Fibroblast of the conjunctiva (primary cell): ENCODE measurements around the gene ZC3H7A.
"Not testable (repeated sequence)": the region's sequence is repeated elsewhere in the genome, so short reads cannot be mapped to it uniquely, and the experiment has no call there.

Experiments
- DNase-seq: peaks from one replicate; pipeline ENCODE4 v3.0.0-alpha.2; 2010; ENCODE audit warnings: low read depth

Gene ZC3H7A

GRCh38 chr16:11799509-11800381, 2.7 kb upstream of the ZC3H7A start:
- DNase-seq: no peak

GRCh38 chr16:11799017-11799381, 1.9 kb upstream of the ZC3H7A start:
- DNase-seq: no peak

- DNase-seq: no peak
These were observed 870 bp upstream of the ZC3H7A start for GRCh38 chr16:11797957-11798299.

GRCh38 chr16:11796227-11797165, 562 bp downstream of the ZC3H7A start:
- no peak for DNase-seq

- DNase-seq: no peak
These were observed 1.2 kb downstream of the ZC3H7A start for GRCh38 chr16:11795887-11796226.

- DNase-seq: no peak
These were observed 1.8 kb downstream of the ZC3H7A start for GRCh38 chr16:11794996-11795886.

- no peak for DNase-seq
These were observed 2.6 kb downstream of the ZC3H7A start for GRCh38 chr16:11794447-11794846.

- no peak for DNase-seq
These were observed 3.2 kb downstream of the ZC3H7A start for GRCh38 chr16:11793840-11794239.

GRCh38 chr16:11792410-11793241, 4.4 kb downstream of the ZC3H7A start:
- no peak for DNase-seq

- no peak for DNase-seq
These were observed 5.8 kb downstream of the ZC3H7A start for GRCh38 chr16:11791144-11791828.

- DNase-seq: no peak
These were observed 8.1 kb downstream of the ZC3H7A start for GRCh38 chr16:11788914-11789313.

GRCh38 chr16:11784980-11785599, 12.0 kb downstream of the ZC3H7A start:
- not testable (repeated sequence) for DNase-seq

GRCh38 chr16:11784381-11784780, 12.7 kb downstream of the ZC3H7A start:
- DNase-seq: not testable (repeated sequence)

GRCh38 chr16:11784038-11784369, 13.1 kb downstream of the ZC3H7A start:
- no peak for DNase-seq

- no peak for DNase-seq
These were observed 13.6 kb downstream of the ZC3H7A start for GRCh38 chr16:11783319-11784037.

GRCh38 chr16:11781773-11782172, 15.3 kb downstream of the ZC3H7A start:
- DNase-seq: no peak

- no peak for DNase-seq
These were observed 15.9 kb downstream of the ZC3H7A start for GRCh38 chr16:11780991-11781680.

GRCh38 chr16:11779074-11779473, 18.0 kb downstream of the ZC3H7A start:
- no peak for DNase-seq

GRCh38 chr16:11774065-11774626, 22.9 kb downstream of the ZC3H7A start:
- no peak for DNase-seq
